Osteoblast (primary cell): ENCODE data around the gene ADRA2C. TPM values are rescaled to one million over a fixed set of nuclear protein-coding genes. Genes with fewer than 3 reads are reported as not detected.

Source experiments
- DNase-seq: peaks from one replicate; pipeline ENCODE4 v3.0.0; 2011; ENCODE audit warnings: low spot score, mixed read lengths; ENCODE audit not compliant: insufficient read length; ENCODE audit errors: missing footprints
- H2AFZ ChIP-seq: 2 replicates; pipeline ENCODE4 v1.6.0; 2011; ENCODE audit warnings: mild to moderate bottlenecking, low read length
- H3K27ac ChIP-seq: 2 replicates; pipeline ENCODE4 v1.5.1; 2011; ENCODE audit warnings: mild to moderate bottlenecking, low read depth, low read length, moderate library complexity
- H3K27me3 ChIP-seq: 2 replicates; pipeline ENCODE4 v1.6.0; 2012; ENCODE audit warnings: mild to moderate bottlenecking, control low read depth, inconsistent platforms, low read length, moderate library complexity; ENCODE audit not compliant: insufficient read depth
- H3K36me3 ChIP-seq: 2 replicates; pipeline ENCODE4 v1.5.1; 2011; ENCODE audit warnings: mild to moderate bottlenecking, low read length, control low read depth, moderate library complexity; ENCODE audit not compliant: insufficient read depth
- H3K4me1 ChIP-seq: 2 replicates; pipeline ENCODE4 v1.5.1; 2011; ENCODE audit warnings: mild to moderate bottlenecking, low read length, control low read depth, moderate library complexity; ENCODE audit not compliant: insufficient read depth
- H3K4me2 ChIP-seq: 2 replicates; pipeline ENCODE4 v1.6.0; 2011; ENCODE audit warnings: mild to moderate bottlenecking, low read length; ENCODE audit not compliant: insufficient read depth
- H3K4me3 ChIP-seq: fragments of 200-600 bp; sonication (generic); 3 replicates; pipeline ENCODE4 v1.5.1; 2012; ENCODE audit warnings: mild to moderate bottlenecking, low read length, inconsistent platforms; ENCODE audit not compliant: insufficient read depth
- H3K79me2 ChIP-seq: 2 replicates; pipeline ENCODE4 v1.6.0; 2012; ENCODE audit warnings: mild to moderate bottlenecking, low read length, control low read depth, inconsistent platforms; ENCODE audit not compliant: insufficient read depth
- H3K9me3 ChIP-seq: 2 replicates; pipeline ENCODE4 v1.5.1; 2011; ENCODE audit warnings: low read depth, low read length, control low read depth
- H4K20me1 ChIP-seq: 2 replicates; pipeline ENCODE4 v1.6.0; 2012; ENCODE audit warnings: mild to moderate bottlenecking, low read length, control low read depth; ENCODE audit not compliant: insufficient read depth
- CTCF ChIP-seq: IDR thresholded peaks from 2 replicates; pipeline ENCODE4 v1.5.1; 2011; ENCODE audit warnings: mild to moderate bottlenecking, low read depth, low read length, moderate library complexity; ENCODE audit errors: extremely low read depth
- total RNA-seq: library from RNA; depleted of rRNA; stranded (reverse); fragments of >200 nt; gene quantifications from 2 replicates; pipeline ENCODE4 v1.2.3, GENCODE V29; 2012

ADRA2C gene
- total RNA-seq, 1 donor: 1.1 TPM

GRCh38 chr4:3725936-3726870 lies 40.0 kb upstream of the ADRA2C start:
- TF ChIP-seq CTCF: no peak
- peaks cover 3% of the 10 kb centered on the region for H3K4me1 ChIP-seq
- H3K27me3 ChIP-seq: peaks cover 40% of the 10 kb centered on the region
- H3K4me3 ChIP-seq: no peak overlapping the region
- H3K4me2 ChIP-seq: no peak overlapping the region
- H3K9me3 ChIP-seq: no peaks in the 10 kb centered on the region
- no peak overlapping the region for H3K27ac ChIP-seq
- no peaks in the 10 kb centered on the region for H4K20me1 ChIP-seq
- H3K36me3 ChIP-seq: no peaks in the 10 kb centered on the region
- no peaks in the 10 kb centered on the region for H3K79me2 ChIP-seq
- H2AFZ ChIP-seq: no peak overlapping the region
- no peak for DNase-seq

- no peak for TF ChIP-seq CTCF
- peaks cover 47% of the 10 kb centered on the region for H3K27me3 ChIP-seq
- peaks cover 3% of the 10 kb centered on the region for H3K4me1 ChIP-seq
- no peaks in the 10 kb centered on the region for H4K20me1 ChIP-seq
- H3K4me2 ChIP-seq: no peak overlapping the region
- no peaks in the 10 kb centered on the region for H3K36me3 ChIP-seq
- no peak overlapping the region for H2AFZ ChIP-seq
- DNase-seq: no peak
- no peak overlapping the region for H3K27ac ChIP-seq
- no peak overlapping the region for H3K4me3 ChIP-seq
- no peaks in the 10 kb centered on the region for H3K9me3 ChIP-seq
- no peaks in the 10 kb centered on the region for H3K79me2 ChIP-seq
Measured at GRCh38 chr4:3727847-3728469, 38.2 kb upstream of the ADRA2C start.

GRCh38 chr4:3729188-3729881 lies 36.9 kb upstream of the ADRA2C start:
- Histone ChIP-seq H3K4me3 (no peak overlapping the region), H3K9me3 (no peaks in the 10 kb centered on the region), H3K4me2 (no peak overlapping the region), H3K36me3 (no peaks in the 10 kb centered on the region), H4K20me1 (no peaks in the 10 kb centered on the region), H3K27ac (no peak overlapping the region), H3K79me2 (no peaks in the 10 kb centered on the region), H3K4me1 (peaks cover 3% of the 10 kb centered on the region), H3K27me3 (peaks cover 40% of the 10 kb centered on the region), H2AFZ (no peak overlapping the region)
- no peak for TF ChIP-seq CTCF
- DNase-seq: peak; percentile 98

GRCh38 chr4:3729882-3730226 lies 36.3 kb upstream of the ADRA2C start:
- Histone ChIP-seq H3K4me2 (no peak overlapping the region), H3K27me3 (peaks cover 35% of the 10 kb centered on the region), H2AFZ (no peak overlapping the region), H4K20me1 (no peaks in the 10 kb centered on the region), H3K27ac (no peak overlapping the region), H3K36me3 (no peaks in the 10 kb centered on the region), H3K4me3 (no peak overlapping the region), H3K4me1 (peaks cover 3% of the 10 kb centered on the region), H3K9me3 (no peaks in the 10 kb centered on the region), H3K79me2 (no peaks in the 10 kb centered on the region)
- no peak for DNase-seq
- no peak for TF ChIP-seq CTCF
